HCT116 (cell line): ENCODE results near the gene MTSS2.

Experiments
- ATF3 ChIP-seq: IDR thresholded peaks from 2 replicates; pipeline ENCODE4 v1.6.1; 2012
- CBX3 ChIP-seq: IDR thresholded peaks from 2 replicates; pipeline ENCODE4 v1.6.1; 2012; ENCODE audit warnings: low read depth
- CTCF ChIP-seq, 3 experiments: fragments of 200-600 bp in 1 of 3; sonication (generic) in 1 of 3; IDR thresholded peaks in 2 of 3; conservative IDR thresholded peaks in 1 of 3; 2 replicates each; pipeline ENCODE4 v1.5.1; 2012 to 2017; ENCODE audit warnings: low read depth in 2 of 3, low read length in 2 of 3, antibody characterized with exemption in 1 of 3, borderline replicate concordance in 1 of 3, control low read depth in 1 of 3, mild to moderate bottlenecking in 1 of 3, mixed read lengths in 1 of 3, mixed run types in 1 of 3, moderate library complexity in 1 of 3; ENCODE audit not compliant: insufficient read depth in 1 of 3
- POLR2A ChIP-seq: IDR thresholded peaks from 2 replicates; pipeline ENCODE4 v1.7.0; 2011; ENCODE audit warnings: borderline replicate concordance; ENCODE audit not compliant: insufficient read depth, insufficient read length; ENCODE audit errors: extremely low read depth
- POLR2AphosphoS5 ChIP-seq: IDR thresholded peaks from 2 replicates; pipeline ENCODE4 v1.6.1; 2011; ENCODE audit warnings: mild to moderate bottlenecking, low read depth, low read length, moderate library complexity
- RAD21 ChIP-seq: IDR thresholded peaks from 2 replicates; pipeline ENCODE4 v1.6.1; 2012; ENCODE audit warnings: low read depth, mild to moderate bottlenecking
- TCF7L2 ChIP-seq: IDR thresholded peaks from 2 replicates; pipeline ENCODE4 v1.7.0; 2011; ENCODE audit warnings: borderline replicate concordance, inconsistent platforms; ENCODE audit not compliant: insufficient read depth, insufficient read length; ENCODE audit errors: extremely low read depth

GRCh38 chr16:70696355-70696754 lies 10.5 kb upstream of the MTSS2 start:
- TF ChIP-seq TCF7L2 (no peak), RAD21 (no peak), ATF3 (no peak), POLR2A (no peak), CTCF (IDR thresholded peaks at IDR 0.05 in 2 of 3, conservative IDR thresholded peaks at IDR 0.05 in 1 of 3; ENCODE audit: borderline replicate concordance in 1 of 3, insufficient read depth in 1 of 3, low read depth in 2 of 3, low read length in 2 of 3) (no peak), POLR2AphosphoS5 (no peak), CBX3 (no peak)
